ENCODE measurements around the gene IQCC. TPM values are rescaled to one million over a fixed set of nuclear protein-coding genes. Genes with fewer than 3 reads are reported as not detected.

IQCC gene
- total RNA-seq, 1 donor from 2014 or later = 0.97 TPM

DNA sequence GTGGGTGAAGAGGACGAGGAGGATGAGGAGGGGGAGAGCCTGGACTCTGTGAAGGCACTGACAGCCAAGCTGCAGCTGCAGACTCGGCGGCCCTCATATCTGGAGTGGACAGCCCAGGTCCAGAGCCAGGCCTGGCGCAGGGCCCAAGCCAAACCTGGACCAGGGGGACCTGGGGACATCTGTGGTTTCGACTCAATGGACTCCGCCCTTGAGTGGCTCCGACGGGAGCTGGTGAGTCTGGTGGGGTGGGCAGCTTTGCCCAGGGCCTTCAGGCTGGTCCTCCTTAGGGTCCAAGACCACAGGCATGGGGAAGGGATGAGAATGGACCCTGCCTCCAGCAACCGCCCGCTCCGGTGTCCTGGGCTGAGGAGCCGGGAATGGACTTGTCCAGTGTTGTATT lies 42.0 kb downstream of the IQCC start:
- ATAC-seq (ENCODE audit: poor library complexity) (peak; percentile 7), DNase-seq (peak; percentile 48)
- intact Hi-C loops (cut with DNase I) = loop anchor here (10.0 kb wide), 1 partner anchor 47 kb away; the partner anchor contains the start of gene HDAC1

DNA sequence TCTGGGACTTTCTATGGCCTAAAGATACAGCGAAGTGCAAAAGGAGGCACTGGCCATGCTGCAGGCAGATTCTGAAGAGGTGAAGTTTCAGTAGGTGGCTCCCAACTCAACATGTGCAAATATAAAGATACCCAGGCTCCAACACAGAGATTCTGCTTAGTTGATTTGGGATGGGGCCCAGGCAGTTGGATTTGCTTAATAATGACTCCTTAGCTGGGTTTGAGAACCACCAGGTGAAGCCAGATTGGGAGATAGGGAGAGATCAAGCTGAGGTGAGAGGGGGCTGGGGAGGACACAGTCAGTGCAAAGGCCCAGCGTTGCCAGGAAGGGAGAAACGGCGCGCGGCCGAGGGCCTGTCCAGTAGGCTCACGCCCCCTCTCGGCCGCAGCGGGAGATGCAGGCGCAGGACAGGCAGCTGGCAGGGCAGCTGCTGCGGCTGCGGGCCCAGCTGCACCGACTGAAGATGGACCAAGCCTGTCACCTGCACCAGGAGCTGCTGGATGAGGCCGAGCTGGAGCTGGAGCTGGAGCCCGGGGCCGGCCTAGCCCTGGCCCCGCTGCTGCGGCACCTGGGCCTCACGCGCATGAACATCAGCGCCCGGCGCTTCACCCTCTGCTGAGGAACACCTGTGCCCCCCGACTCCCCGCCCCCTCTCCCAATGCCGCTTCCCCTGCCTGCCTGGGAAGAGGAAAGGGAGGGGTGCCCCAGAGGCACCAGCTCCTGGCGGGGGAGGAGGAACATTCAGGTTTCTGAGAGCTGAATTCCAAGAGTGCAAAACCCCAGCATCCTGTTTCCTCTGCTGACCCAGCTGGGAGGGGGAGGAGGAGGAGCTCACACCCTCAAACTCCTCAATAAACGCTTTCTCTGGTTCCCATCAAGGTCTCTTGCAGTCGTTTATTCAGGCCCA lies 42.8 kb downstream of the IQCC start:
- DNase-seq = peak; percentile 94
- intact Hi-C loops (cut with DNase I) = loop anchor here (10.0 kb wide), 1 partner anchor 47 kb away; the partner anchor contains the start of gene HDAC1
- peak; percentile 75 for ATAC-seq (ENCODE audit: poor library complexity)

DNA sequence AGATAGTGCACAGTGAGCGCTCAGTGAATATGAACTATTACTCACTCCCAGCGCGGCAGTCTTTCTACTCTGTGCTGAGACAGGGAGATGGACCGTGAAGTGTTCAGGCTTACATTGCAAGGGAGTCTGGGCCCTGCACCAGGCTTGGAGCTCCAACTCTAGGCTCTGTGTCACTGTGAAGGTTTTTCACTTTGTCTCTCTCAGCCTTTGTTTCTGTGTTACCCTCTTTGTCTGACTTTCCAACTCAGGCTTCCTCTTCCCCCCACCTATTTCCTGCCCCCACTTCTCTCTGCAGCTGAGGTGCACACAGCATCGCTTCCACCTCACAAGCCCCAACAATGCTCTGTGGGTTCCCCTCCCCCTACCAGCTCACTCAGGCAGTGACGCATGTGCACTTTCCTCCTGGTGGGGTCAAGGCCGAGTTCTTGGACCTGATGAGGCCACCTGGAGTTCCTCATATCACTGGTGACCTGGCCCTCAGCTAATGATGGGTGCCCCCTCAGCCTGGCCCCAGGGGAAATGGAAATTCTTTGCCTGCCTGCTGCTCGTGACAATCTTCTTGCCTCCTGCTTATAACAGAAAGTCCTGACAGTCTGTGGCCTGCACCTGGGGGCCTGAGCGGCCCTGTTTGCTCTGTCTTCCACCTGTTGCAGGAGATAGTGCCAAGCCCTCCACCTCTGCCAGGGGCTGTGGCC lies 44.5 kb downstream of the IQCC start:
- ATAC-seq (ENCODE audit: poor library complexity) (no peak), DNase-seq (peak; percentile 54)
- intact Hi-C loops (cut with DNase I) = loop anchor here (10.0 kb wide), 1 partner anchor 45 kb away; the partner anchor contains the start of gene HDAC1

DNA sequence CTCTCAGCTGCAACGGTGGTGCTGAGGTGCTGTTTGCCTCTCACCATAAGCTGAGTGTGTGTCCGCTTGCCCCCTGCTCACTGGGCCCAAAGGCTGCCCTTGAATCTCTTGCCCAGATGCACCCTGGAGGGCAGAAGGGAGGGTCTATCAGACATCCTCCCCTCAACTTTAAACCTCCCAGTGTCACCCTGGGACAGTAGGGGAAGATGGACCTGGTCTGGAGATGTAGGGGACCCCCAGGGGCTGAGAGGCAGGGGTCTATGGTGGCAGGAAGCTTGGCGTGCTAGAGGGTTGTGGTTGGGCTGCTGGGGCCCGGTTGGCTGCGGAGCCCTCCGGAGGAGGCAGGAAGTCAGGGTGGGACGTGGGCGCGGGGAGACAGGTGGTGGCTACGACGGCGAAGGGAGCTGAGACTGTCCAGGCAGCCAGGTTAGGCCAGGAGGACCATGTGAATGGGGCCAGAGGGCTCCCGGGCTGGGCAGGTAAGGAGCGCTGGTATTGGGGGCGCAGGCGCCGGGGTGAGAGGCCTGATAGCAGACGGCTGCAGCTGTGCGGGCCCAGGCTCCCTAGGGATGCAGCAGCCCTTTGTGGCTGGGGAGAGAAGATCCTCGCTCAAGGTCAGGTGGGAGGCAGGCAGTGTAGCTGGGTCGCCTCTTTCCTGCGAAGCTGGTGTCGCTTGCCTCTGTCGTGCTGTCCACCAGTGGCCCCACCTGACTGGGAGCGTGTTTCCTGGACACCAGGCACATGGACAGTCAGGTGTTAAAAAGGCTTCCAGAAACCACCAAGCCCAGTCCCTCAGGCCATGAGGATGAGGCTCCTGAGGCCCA lies 45.6 kb downstream of the IQCC start, which contains the start of gene LCK:
Gene LCK (plus strand): TSS at position 373 of the 824 bp plus-strand sequence. CDS start 23,065 bp downstream, outside the sequence.
- DNase-seq (no peak), ATAC-seq (ENCODE audit: poor library complexity) (no peak)
- intact Hi-C loops (cut with DNase I) = no loop called here

DNA sequence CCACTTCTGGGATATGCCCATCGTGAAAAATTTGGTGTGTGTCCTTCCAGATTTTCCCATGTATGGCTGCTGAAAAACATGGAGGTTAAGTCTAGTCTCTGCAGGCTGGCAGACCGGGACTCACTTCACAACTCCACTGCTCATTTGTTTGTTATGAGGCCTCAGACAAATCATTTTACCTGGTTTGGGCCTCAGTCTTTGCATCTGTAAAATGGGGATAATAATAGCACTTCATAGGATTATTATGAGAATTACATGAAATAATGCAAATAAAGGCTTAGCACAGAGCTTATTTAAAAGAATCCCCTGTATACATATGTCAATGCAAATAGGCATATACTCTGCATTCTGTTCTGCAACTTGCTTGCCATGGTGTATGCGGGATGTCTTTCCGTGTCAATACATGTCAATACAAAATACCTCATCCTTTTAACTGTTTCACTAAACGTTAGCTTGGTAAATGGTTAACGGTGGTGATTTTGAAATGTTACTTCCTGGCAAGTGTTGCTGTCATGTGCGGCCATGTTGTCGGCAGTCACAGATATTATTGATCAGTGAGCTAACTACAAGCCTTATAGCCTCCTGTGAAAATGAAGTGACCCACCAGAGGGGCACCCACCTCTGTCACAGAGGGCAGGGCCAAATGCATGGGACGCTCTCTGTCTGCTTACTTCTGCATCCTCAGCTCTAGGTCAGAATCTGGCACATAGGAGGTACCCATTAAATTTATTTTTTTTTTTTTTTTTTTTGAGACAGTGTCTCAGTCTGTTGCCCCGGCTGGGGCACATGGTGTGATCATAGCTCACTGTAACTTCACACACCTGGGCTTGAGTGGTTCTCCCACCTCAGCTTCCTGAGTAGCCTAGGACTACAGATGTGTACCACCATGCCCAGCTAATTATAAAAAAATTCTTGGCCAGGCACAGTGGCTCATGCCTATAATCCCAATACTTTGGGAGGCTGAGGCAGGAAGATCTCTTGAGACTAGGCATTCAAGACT lies 49.9 kb downstream of the IQCC start:
- ATAC-seq (ENCODE audit: poor library complexity) = no peak
- DNase-seq = no peak
- intact Hi-C loops (cut with DNase I) = no loop called here

DNA sequence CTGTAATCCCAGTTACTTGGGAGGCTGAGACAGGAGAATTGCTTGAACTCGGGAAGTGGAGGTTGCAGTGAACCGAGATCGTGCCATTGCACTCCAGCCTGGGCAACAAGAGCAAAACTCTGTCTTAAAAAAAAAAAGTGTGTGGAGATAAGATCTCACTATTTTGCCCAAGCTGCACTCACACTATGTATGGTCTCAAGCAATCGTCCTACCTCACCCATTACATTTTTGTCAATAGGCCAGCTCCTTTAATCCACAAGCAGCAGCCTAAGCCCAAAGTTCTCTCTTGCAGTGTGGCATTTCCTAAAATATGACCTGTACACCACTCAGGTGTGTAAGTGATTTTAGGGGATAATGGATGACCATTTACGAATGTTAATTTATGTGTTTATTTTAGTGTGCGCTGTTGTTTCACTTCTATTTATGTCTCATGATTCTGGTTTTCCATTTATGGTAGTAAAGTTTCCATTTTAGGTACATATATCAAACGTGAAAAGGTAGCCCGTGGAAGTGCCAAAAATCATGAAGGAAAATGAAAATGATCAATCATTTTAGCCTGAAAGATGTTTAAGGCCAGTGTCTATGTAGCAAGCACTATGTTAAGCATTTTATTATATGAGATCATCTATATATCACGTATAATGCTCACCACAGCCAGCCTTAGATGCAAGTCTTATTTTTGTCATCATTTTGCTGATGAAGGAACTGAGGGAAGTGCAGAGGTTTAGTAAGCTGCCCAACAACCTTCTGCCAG lies 51.2 kb downstream of the IQCC start:
- intact Hi-C loops (cut with DNase I) = no loop called here
- DNase-seq = no peak

DNA sequence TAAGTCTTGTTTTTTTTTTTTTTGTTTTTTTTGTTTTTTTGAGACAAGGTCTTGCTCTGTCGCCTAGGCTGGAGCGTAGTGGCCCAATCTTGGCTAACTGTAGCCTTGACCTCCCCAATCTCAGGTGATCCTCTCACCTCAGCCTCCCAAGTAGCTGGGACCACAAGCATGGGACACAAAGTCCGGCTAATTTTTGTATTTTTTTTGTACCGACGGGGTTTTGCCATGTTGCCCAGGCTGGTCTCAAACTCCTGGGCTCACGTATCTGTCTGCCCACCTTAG lies 51.7 kb downstream of the IQCC start:
- intact Hi-C loops (cut with DNase I) = no loop called here
- DNase-seq (no peak), ATAC-seq (ENCODE audit: poor library complexity) (no peak)

More for the DNA sequence above, 51.2 kb downstream of the IQCC start:
- ATAC-seq (ENCODE audit: poor library complexity) = no peak

Other genes with a start within 250 kb of the IQCC start
- 51.0 TPM for gene KHDRBS1, start 191.8 kb upstream of the IQCC start, total RNA-seq
- 6.1 TPM for gene TMEM39B, start 132.7 kb upstream of the IQCC start, total RNA-seq
- gene KPNA6, start 97.6 kb upstream of the IQCC start, total RNA-seq = 69.4 TPM
- 15.5 TPM for gene TXLNA, start 26.0 kb upstream of the IQCC start, total RNA-seq
- 25.0 TPM for gene CCDC28B, start 5.1 kb upstream of the IQCC start, total RNA-seq
- gene DCDC2B, start 3.4 kb downstream of the IQCC start, total RNA-seq = not detected
- 7.5 TPM for gene TMEM234, start 16.7 kb downstream of the IQCC start, total RNA-seq
- 97.2 TPM for gene EIF3I, start 16.7 kb downstream of the IQCC start, total RNA-seq
- 8.1 TPM for gene FAM167B, start 41.6 kb downstream of the IQCC start, total RNA-seq
- 0.51 TPM for gene LCK, start 45.6 kb downstream of the IQCC start, total RNA-seq
- gene HDAC1, start 86.4 kb downstream of the IQCC start, total RNA-seq = 41.0 TPM
- 16.1 TPM for gene MARCKSL1, start 130.6 kb downstream of the IQCC start, total RNA-seq
- gene FAM229A, start 156.8 kb downstream of the IQCC start, total RNA-seq = 1.7 TPM
- gene TSSK3, start 156.9 kb downstream of the IQCC start, total RNA-seq = 1.0 TPM
- 43.7 TPM for gene BSDC1, start 188.8 kb downstream of the IQCC start, total RNA-seq